Sigmoid colon (tissue), 4 donors: Measurements from ENCODE around the gene PLCH1.

Experiments
- EP300 ChIP-seq, 4 donors: sonication (generic); formaldehyde crosslinking; IDR thresholded peaks; one replicate each; pipeline ENCODE4 v1.6.1; 2017; ENCODE audit warnings: antibody characterized with exemption in 4 of 4
- POLR2A ChIP-seq, 2 donors: fragments of 450-650 bp; IDR thresholded peaks; one replicate each; pipeline ENCODE4 v1.6.1; 2016; ENCODE audit warnings: antibody characterized with exemption in 2 of 2, mild to moderate bottlenecking in 2 of 2, moderate library complexity in 2 of 2
- POLR2AphosphoS5 ChIP-seq, 4 donors: sonication (generic); formaldehyde crosslinking; IDR thresholded peaks; one replicate each; pipeline ENCODE4 v1.6.1; 2017; ENCODE audit warnings: antibody characterized with exemption in 4 of 4
- TF ChIP-seq, protein P1 (sequence below), 4 experiments: fragments of 450-650 bp in 3 of 4; fragments of 200-600 bp in 1 of 4; IDR thresholded peaks; one replicate each; pipeline ENCODE4 v1.5.1; 2016 to 2019; ENCODE audit warnings: antibody characterized with exemption in 4 of 4, mild to moderate bottlenecking in 3 of 4, moderate library complexity in 2 of 4

DNA sequence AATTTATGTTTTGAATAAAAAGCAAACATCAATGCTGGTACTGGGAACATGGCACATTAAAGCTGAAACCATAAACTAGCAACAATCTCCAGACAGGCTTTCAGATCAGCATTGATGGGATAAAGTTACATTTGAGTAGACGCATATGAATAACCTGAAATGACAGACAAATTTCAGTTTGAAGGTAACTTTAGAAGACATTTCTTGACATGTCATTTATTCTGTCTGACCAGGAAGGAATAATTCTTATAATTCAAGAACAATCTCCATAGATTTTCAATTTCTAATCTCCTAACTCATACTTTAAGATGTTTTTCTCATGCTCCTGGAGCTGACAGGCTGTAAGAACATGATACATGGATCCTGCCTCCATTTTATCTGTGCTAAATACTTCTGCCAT lies 69.8 kb downstream of the PLCH1 start:
- no peak for TF ChIP-seq EP300 (IDR thresholded peaks at IDR 0.05)
- TF ChIP-seq, protein P1, sequence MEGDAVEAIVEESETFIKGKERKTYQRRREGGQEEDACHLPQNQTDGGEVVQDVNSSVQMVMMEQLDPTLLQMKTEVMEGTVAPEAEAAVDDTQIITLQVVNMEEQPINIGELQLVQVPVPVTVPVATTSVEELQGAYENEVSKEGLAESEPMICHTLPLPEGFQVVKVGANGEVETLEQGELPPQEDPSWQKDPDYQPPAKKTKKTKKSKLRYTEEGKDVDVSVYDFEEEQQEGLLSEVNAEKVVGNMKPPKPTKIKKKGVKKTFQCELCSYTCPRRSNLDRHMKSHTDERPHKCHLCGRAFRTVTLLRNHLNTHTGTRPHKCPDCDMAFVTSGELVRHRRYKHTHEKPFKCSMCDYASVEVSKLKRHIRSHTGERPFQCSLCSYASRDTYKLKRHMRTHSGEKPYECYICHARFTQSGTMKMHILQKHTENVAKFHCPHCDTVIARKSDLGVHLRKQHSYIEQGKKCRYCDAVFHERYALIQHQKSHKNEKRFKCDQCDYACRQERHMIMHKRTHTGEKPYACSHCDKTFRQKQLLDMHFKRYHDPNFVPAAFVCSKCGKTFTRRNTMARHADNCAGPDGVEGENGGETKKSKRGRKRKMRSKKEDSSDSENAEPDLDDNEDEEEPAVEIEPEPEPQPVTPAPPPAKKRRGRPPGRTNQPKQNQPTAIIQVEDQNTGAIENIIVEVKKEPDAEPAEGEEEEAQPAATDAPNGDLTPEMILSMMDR (IDR thresholded peaks at IDR 0.05): no peak
- no peak for TF ChIP-seq POLR2A (IDR thresholded peaks at IDR 0.05)
- TF ChIP-seq POLR2AphosphoS5 (IDR thresholded peaks at IDR 0.05): no peak
